ENCODE results near the gene SLC12A4. TPM values are rescaled to one million over a fixed set of nuclear protein-coding genes. Genes with fewer than 3 reads are reported as not detected.
"Not testable (repeated sequence)": the region's sequence is repeated elsewhere in the genome, so short reads cannot be mapped to it uniquely, and the experiment has no call there.

SLC12A4 gene
- 10 to 100 TPM; 32.5 to 38.0 TPM for total RNA-seq

DNA sequence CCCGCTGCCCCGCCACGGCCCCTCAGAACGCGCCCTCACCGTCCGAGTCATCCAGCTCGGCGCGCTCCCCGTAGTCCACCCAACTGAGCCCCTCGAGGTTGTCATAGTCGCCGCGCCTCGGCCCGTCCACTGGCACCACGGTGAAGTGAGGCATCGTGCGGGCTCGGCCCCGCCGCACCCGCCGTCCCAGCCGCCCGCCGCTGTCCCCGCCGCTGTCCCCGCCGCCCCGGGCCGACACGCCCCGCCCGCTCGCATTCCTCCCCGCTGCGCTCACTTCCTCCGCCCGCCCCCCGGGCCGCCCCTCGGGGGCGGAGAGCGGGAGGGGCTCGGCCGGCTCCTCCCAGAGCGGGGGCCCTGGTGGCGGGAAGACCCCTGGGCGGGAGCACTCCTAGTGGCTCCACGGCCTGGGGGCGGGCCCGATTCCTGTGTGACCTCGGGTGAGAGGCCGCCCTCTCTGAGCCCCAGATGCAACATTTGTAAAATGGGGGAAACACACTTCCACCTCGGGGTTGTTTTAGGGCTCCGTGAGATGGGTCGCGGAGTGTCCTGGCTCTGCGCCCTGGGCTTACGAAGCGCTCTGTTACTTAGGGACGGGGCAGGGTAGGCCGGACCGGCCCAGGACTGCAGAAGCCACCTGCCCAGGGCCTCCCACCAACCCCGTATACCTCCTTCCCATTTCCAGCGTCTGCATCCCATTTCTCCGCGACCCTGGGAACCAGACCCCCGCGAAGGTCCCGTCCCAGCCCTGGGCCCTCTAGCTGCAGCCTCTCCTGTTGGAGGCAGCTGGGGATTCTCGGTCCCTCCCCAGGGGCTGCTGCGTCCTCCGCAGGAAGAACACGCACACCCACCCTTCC lies at the start of gene SLC12A4:
Gene SLC12A4 (minus strand): TSS at position 238 of the 854 bp plus-strand sequence. CDS start 84 bp downstream, at position 154.
- H3K4me1 Mint-ChIP-seq (ENCODE audit: low read depth) = peaks cover 18% of the 10 kb centered on the region
- DNase-seq (peak; percentile 96), ATAC-seq (peak; percentile 92)
- intact Hi-C loops (cut with micrococcal nuclease) = no loop called here
- H3K9me3 Mint-ChIP-seq = no peaks in the 10 kb centered on the region
- H3K36me3 Mint-ChIP-seq (ENCODE audit: low read depth) = peaks cover 1% of the 10 kb centered on the region
- CTCF ChIA-PET = interaction anchor here (1.0 to 1.8 kb wide), 5 partner anchors 12 to 152 kb away, joined by 3 to 11 read pairs (median 4); partner anchors contain the start of gene DPEP3
- no peaks in the 10 kb centered on the region for H3K27me3 Mint-ChIP-seq
- POLR2A ChIA-PET = interaction anchor here (0.6 to 2.0 kb wide), 8 partner anchors 15 to 135 kb away, joined by 3 to 7 read pairs (median 4); partner anchors contain the start of genes DDX28 and DUS2
- peak within 1 kb of the TSS; percentile 95 for H3K4me3 Mint-ChIP-seq
- TF ChIP-seq, protein P1, sequence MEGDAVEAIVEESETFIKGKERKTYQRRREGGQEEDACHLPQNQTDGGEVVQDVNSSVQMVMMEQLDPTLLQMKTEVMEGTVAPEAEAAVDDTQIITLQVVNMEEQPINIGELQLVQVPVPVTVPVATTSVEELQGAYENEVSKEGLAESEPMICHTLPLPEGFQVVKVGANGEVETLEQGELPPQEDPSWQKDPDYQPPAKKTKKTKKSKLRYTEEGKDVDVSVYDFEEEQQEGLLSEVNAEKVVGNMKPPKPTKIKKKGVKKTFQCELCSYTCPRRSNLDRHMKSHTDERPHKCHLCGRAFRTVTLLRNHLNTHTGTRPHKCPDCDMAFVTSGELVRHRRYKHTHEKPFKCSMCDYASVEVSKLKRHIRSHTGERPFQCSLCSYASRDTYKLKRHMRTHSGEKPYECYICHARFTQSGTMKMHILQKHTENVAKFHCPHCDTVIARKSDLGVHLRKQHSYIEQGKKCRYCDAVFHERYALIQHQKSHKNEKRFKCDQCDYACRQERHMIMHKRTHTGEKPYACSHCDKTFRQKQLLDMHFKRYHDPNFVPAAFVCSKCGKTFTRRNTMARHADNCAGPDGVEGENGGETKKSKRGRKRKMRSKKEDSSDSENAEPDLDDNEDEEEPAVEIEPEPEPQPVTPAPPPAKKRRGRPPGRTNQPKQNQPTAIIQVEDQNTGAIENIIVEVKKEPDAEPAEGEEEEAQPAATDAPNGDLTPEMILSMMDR (IDR thresholded peaks at IDR 0.05) = no peak
- peak within 1 kb of the TSS; percentile 93 for H3K27ac Mint-ChIP-seq

DNA sequence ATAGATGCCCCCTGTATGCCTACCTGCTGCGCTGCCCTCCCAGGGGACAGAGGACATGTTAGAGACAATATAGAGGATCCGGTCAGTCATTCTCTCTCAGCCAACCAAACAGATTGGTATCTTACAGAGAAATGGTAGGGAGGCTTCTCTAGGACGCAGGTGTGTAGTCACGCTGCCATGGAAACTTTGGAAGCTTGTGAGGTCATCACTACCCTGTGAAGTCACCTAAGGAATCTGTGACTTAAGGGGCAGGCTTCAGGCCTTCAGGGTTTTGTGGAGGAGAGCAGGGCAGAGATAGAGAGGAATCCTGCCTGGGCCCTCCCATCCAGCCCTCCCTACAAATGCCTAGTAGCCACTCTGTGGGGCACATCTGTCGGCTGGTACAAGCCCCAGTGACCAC lies 47.2 kb upstream of the SLC12A4 start, which contains the start of gene DPEP2NB:
Gene DPEP2NB (minus strand): TSS at position 231 of the 400 bp plus-strand sequence. CDS start 141 bp downstream, at position 90.
- ATAC-seq = no peak
- Mint-ChIP-seq H3K9me3 (no peaks in the 10 kb centered on the region), H3K4me1 (ENCODE audit: low read depth) (peaks cover 16% of the 10 kb centered on the region), H3K4me3 (no peak within 1 kb of the TSS), H3K36me3 (ENCODE audit: low read depth) (no peaks in the 10 kb centered on the region), H3K27me3 (no peaks in the 10 kb centered on the region), H3K27ac (no peak within 1 kb of the TSS)
- no peak for DNase-seq
- ChIA-PET POLR2A (interaction anchor here (0.6 kb wide), 1 partner anchor 106 kb away, joined by 4 read pairs; no protein-coding TSS in a partner anchor), CTCF (interaction anchor here (0.9 to 1.0 kb wide), 4 partner anchors 14 to 73 kb away, joined by 3 read pairs; no protein-coding TSS in a partner anchor)
- TF ChIP-seq, protein P1 (IDR thresholded peaks at IDR 0.05) = no peak
- intact Hi-C loops (cut with micrococcal nuclease) = no loop called here

DNA sequence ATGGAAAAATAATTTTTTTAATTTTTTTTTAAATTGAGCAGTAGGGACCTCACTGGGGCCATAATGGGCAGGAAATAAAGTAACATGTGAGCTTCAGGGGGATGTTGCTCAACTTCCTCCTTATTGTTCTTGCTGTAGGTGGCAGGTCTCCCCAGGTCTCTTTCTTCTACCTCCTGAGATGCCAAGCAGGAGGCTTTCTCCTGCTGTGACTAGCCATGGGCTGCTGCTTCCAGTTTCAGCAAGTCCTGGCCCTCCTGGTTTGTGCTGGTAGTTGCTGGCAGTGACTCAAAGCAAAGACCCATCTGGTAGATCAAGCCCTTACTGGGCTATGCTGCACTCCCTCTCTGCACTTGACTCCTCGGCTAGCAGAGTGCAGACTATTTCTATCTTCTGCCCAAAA lies 45.0 kb upstream of the SLC12A4 start:
- H3K36me3 Mint-ChIP-seq (ENCODE audit: low read depth) = no peaks in the 10 kb centered on the region
- peak overlapping the region; percentile 81 for H3K27ac Mint-ChIP-seq
- H3K4me1 Mint-ChIP-seq (ENCODE audit: low read depth) = peaks cover 16% of the 10 kb centered on the region
- no peak overlapping the region for H3K4me3 Mint-ChIP-seq
- ChIA-PET POLR2A (interaction anchor here (0.9 to 3.3 kb wide), 4 partner anchors 9 to 83 kb away, joined by 3 to 13 read pairs (median 4); partner anchors contain the start of genes DDX28 and DUS2), CTCF (interaction anchor here (1.1 to 1.2 kb wide), 3 partner anchors 9 to 16 kb away, joined by 3 read pairs; partner anchors contain the start of genes DDX28 and DUS2)
- H3K27me3 Mint-ChIP-seq = no peaks in the 10 kb centered on the region
- intact Hi-C loops (cut with micrococcal nuclease) = no loop called here
- DNase-seq = no peak
- ATAC-seq = peak; percentile 58
- TF ChIP-seq, protein P1 (IDR thresholded peaks at IDR 0.05) = no peak
- H3K9me3 Mint-ChIP-seq = no peaks in the 10 kb centered on the region

DNA sequence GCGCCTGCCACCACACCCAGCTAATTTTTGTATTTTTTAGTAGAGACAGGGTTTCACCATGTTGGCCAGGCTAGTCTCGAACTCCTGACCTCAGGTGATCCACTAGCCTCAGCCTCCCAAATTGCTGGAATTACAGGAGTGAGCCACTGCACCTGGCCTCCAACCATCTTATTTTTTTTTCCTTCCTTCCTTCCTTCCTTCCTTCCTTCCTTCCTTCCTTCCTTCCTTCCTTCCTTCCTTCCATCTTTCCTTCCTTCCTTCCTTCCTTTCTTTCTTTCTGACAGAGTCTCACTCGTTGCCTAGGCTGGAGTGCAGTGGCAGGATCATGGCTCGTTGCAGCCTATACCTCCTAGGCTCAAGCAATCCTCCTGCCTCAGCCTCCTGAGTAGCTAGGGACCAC lies 41.4 kb upstream of the SLC12A4 start:
- CTCF ChIA-PET; H3K27ac Mint-ChIP-seq; H3K27me3 Mint-ChIP-seq; intact Hi-C loops (cut with micrococcal nuclease); DNase-seq; ATAC-seq; H3K36me3 Mint-ChIP-seq (ENCODE audit: low read depth); H3K4me3 Mint-ChIP-seq; H3K9me3 Mint-ChIP-seq: not testable (repeated sequence)
- H3K4me1 Mint-ChIP-seq (ENCODE audit: low read depth) = peaks cover 31% of the 10 kb centered on the region
- POLR2A ChIA-PET = interaction anchor here (0.9 kb wide), 1 partner anchor 10 kb away, joined by 3 read pairs; no protein-coding TSS in a partner anchor

DNA sequence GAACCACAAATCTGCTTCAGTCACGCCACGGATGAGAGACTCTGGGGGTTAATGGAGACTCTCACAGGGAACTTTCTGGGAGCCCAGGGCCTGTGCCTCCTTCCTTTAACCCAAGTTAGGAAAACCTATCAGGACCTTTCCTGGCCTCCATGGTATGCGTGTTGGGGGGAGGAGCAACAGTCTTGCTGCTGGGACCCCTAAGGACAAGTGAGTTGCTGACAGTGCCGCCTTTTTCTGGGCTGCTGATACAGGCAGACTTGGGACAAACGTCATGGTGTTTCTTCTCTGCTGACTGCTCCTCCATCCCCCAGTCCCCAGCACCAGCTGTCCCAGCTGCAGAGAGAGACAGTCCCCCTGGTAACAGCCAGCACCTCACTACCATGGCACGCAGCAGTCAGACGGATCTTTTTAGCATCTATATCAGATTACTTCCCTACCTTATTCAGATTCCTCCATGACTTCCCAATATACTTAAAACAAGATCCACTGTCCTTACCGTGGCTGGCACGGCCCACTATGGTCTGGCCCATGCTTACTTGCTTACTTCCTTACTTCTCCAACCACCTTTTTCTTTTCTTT lies 40.8 kb upstream of the SLC12A4 start:
- CTCF ChIA-PET = interaction anchor here (0.7 kb wide), 1 partner anchor 9 kb away, joined by 3 read pairs; no protein-coding TSS in a partner anchor

More for the DNA sequence above, 40.8 kb upstream of the SLC12A4 start:
- Mint-ChIP-seq H3K9me3 (no peaks in the 10 kb centered on the region), H3K4me1 (ENCODE audit: low read depth) (peaks cover 29% of the 10 kb centered on the region), H3K36me3 (ENCODE audit: low read depth) (no peaks in the 10 kb centered on the region), H3K4me3 (no peak overlapping the region), H3K27me3 (no peaks in the 10 kb centered on the region), H3K27ac (no peak overlapping the region)
- DNase-seq (no peak), ATAC-seq (no peak)
- TF ChIP-seq, protein P1 (IDR thresholded peaks at IDR 0.05) = no peak
- intact Hi-C loops (cut with micrococcal nuclease) = no loop called here
- POLR2A ChIA-PET = interaction anchor here (1.5 kb wide), 1 partner anchor 13 kb away, joined by 8 read pairs; the partner anchor contains the start of genes DDX28 and DUS2
